Smooth muscle cell (in vitro differentiated cells): Measurements from ENCODE around the gene C9orf85. TPM values are rescaled to one million over a fixed set of nuclear protein-coding genes. Genes with fewer than 3 reads are reported as not detected.

ENCODE experiments used
- DNase-seq: peaks from one replicate; lab custom pipeline; 2025; ENCODE audit not compliant: unreplicated experiment; lab: John Stamatoyannopoulos, UW
- H2AFZ ChIP-seq: fragments of 200-600 bp; sonication (generic); 2 replicates; pipeline ENCODE4 v1.6.0; 2016; ENCODE audit warnings: antibody characterized with exemption, low read depth, mild to moderate bottlenecking
- H3F3A ChIP-seq: fragments of 200-600 bp; sonication (generic); 2 replicates; pipeline ENCODE4 v1.6.0; 2017; ENCODE audit warnings: antibody characterized with exemption, low read depth
- H3K27ac ChIP-seq: fragments of 200-600 bp; sonication (generic); 2 replicates; pipeline ENCODE4 v1.5.1; 2016; ENCODE audit warnings: low read depth, mild to moderate bottlenecking
- H3K27me3 ChIP-seq: fragments of 200-600 bp; sonication (generic); 2 replicates; pipeline ENCODE4 v1.6.1; 2016; ENCODE audit warnings: low read depth, mild to moderate bottlenecking
- H3K36me3 ChIP-seq: fragments of 200-600 bp; sonication (generic); 2 replicates; pipeline ENCODE4 v1.5.1; 2016; ENCODE audit warnings: low read depth
- H3K4me1 ChIP-seq: fragments of 200-600 bp; sonication (generic); 2 replicates; pipeline ENCODE4 v1.5.1; 2016; ENCODE audit warnings: low read depth
- H3K4me2 ChIP-seq: fragments of 200-600 bp; sonication (generic); 2 replicates; pipeline ENCODE4 v1.6.0; 2016; ENCODE audit warnings: mild to moderate bottlenecking
- H3K4me3 ChIP-seq: fragments of 200-600 bp; sonication (generic); 2 replicates; pipeline ENCODE4 v1.5.1; 2016; ENCODE audit warnings: mild to moderate bottlenecking
- H3K79me2 ChIP-seq: fragments of 200-600 bp; sonication (generic); 2 replicates; pipeline ENCODE4 v1.6.0; 2016; ENCODE audit warnings: low read depth, mild to moderate bottlenecking
- H3K9ac ChIP-seq: fragments of 200-600 bp; sonication (generic); 2 replicates; pipeline ENCODE4 v1.6.0; 2016; ENCODE audit warnings: low read depth
- H3K9me3 ChIP-seq: fragments of 200-600 bp; sonication (generic); replicated peaks from 2 replicates; pipeline ENCODE4 v1.5.1; 2016; ENCODE audit warnings: low read depth
- H4K20me1 ChIP-seq: fragments of 200-600 bp; sonication (generic); 2 replicates; pipeline ENCODE4 v1.6.0; 2016; ENCODE audit warnings: low read depth
- WGBS: methylation state at CpG from one replicate; pipeline ENCODE4 v1.1.7; 2016; ENCODE audit warnings: low lambda C conversion rate; 5-methylcytosine and 5-hydroxymethylcytosine counted together
- polyA plus RNA-seq: library from polyadenylated mRNA; unstranded; fragments of >200 nt; fragmentation: Nextera tagmentation; extraction: Ambion mirVana; gene quantifications from 2 replicates; pipeline ENCODE4 v1.2.1, GENCODE V29; 2016
- total RNA-seq: library from RNA; depleted of rRNA; stranded (reverse); fragments of >200 nt; gene quantifications from 2 replicates; pipeline ENCODE4 v1.2.3, GENCODE V29; 2014
- TF ChIP-seq, protein P1 (sequence below): fragments of 200-600 bp; sonication (generic); IDR thresholded peaks from 2 replicates; pipeline ENCODE4 v1.5.1; 2017; ENCODE audit warnings: borderline replicate concordance, mild to moderate bottlenecking, antibody characterized with exemption; ENCODE audit not compliant: insufficient read depth, poor library complexity, severe bottlenecking

The C9orf85 gene
- total and polyA plus RNA-seq, 2 experiments from 2014 or later: 10.2 to 11.8 TPM

DNA sequence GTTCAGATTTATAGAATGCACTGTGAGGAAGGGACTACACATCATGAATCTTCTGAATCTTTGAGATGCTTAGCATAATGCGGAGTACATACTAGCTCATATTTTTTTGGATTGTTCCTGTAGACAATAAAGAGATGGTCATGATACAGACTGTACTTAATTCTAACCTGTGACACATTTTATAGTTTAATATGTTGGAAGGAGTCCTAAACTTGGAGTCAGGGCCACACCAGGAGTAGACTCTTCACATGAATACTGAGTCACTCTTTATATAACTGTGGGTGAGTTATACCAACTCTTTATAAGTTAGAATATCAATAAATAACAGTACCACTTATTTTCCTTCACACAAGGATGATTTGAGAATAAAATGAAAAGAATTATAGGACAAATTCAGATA, 16.9 kb downstream of the C9orf85 start:
- Histone ChIP-seq H4K20me1 (peaks cover 21% of the 10 kb centered on the region), H3K27ac (peak overlapping the region; percentile 92), H3K36me3 (no peaks in the 10 kb centered on the region), H3K9me3 (no peaks in the 10 kb centered on the region), H2AFZ (no peak overlapping the region), H3F3A (peaks cover 17% of the 10 kb centered on the region), H3K9ac (no peak overlapping the region), H3K27me3 (no peaks in the 10 kb centered on the region), H3K4me1 (peaks cover 6% of the 10 kb centered on the region), H3K4me3 (no peak overlapping the region), H3K79me2 (peaks cover 71% of the 10 kb centered on the region), H3K4me2 (no peak overlapping the region)
- TF ChIP-seq, protein P1, sequence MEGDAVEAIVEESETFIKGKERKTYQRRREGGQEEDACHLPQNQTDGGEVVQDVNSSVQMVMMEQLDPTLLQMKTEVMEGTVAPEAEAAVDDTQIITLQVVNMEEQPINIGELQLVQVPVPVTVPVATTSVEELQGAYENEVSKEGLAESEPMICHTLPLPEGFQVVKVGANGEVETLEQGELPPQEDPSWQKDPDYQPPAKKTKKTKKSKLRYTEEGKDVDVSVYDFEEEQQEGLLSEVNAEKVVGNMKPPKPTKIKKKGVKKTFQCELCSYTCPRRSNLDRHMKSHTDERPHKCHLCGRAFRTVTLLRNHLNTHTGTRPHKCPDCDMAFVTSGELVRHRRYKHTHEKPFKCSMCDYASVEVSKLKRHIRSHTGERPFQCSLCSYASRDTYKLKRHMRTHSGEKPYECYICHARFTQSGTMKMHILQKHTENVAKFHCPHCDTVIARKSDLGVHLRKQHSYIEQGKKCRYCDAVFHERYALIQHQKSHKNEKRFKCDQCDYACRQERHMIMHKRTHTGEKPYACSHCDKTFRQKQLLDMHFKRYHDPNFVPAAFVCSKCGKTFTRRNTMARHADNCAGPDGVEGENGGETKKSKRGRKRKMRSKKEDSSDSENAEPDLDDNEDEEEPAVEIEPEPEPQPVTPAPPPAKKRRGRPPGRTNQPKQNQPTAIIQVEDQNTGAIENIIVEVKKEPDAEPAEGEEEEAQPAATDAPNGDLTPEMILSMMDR: no peak
- 100% methylated on average over 1 of the region's 1 CpG for WGBS
- DNase-seq: no peak

DNA sequence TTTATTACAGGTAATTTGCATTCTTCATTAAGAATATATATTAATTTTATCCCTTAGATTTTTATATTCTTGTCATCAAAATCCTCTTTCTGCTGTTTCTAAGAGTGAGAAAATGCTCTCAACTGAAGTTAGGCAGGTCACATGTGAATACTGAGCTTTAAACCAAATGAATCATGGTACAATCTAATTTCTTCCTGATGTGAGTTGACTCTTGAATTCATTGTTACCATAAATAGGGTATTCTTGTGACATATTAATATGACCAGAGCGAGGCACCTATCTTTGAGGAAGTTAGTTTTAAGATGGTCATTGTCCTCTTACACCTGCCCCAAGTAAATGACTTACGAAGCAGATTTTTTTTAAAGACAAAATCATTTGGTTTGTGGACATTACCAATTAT, 17.4 kb downstream of the C9orf85 start:
- peak overlapping the region; percentile 92 for H3K27ac ChIP-seq
- no peaks in the 10 kb centered on the region for H3K9me3 ChIP-seq
- H3K4me3 ChIP-seq: no peak overlapping the region
- H2AFZ ChIP-seq: no peak overlapping the region
- no peak overlapping the region for H3K9ac ChIP-seq
- H3K27me3 ChIP-seq: no peaks in the 10 kb centered on the region
- peak overlapping the region; percentile 22 for H3K4me2 ChIP-seq
- TF ChIP-seq, protein P1: no peak
- H3K79me2 ChIP-seq: peaks cover 71% of the 10 kb centered on the region
- H4K20me1 ChIP-seq: peaks cover 21% of the 10 kb centered on the region
- peaks cover 6% of the 10 kb centered on the region for H3K4me1 ChIP-seq
- WGBS: 80% methylated on average over 2 of the region's 2 CpGs
- no peak for DNase-seq
- no peaks in the 10 kb centered on the region for H3K36me3 ChIP-seq
- H3F3A ChIP-seq: peaks cover 17% of the 10 kb centered on the region

DNA sequence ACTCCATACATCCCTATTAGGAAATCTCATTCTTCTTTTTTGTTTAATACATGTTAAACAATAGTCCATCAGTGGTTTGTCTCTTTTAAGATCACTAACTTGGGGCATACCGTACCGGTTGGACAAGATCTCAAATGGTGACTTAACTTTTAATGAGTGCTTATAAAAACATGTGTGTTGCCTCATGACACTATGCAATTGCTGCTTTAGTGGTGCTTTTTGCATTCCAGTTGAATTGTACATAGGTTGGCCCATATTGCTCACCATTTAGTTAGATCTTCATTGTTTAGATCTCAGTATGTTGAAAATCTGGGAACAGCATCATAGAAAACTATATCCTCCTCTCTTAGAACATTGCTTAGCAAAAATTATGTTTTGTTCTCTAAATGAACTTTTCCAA, 17.8 kb downstream of the C9orf85 start:
- TF ChIP-seq, protein P1: no peak
- no peak for DNase-seq
- Histone ChIP-seq H3F3A (peaks cover 17% of the 10 kb centered on the region), H3K27ac (peak overlapping the region; percentile 92), H3K9ac (peak overlapping the region; percentile 49), H3K4me2 (peak overlapping the region; percentile 67), H3K9me3 (no peaks in the 10 kb centered on the region), H3K79me2 (peaks cover 68% of the 10 kb centered on the region), H3K4me3 (no peak overlapping the region), H3K27me3 (no peaks in the 10 kb centered on the region), H3K4me1 (peaks cover 6% of the 10 kb centered on the region), H3K36me3 (no peaks in the 10 kb centered on the region), H4K20me1 (peaks cover 21% of the 10 kb centered on the region), H2AFZ (no peak overlapping the region)
- WGBS: 30% methylated on average over 2 of the region's 2 CpGs

DNA sequence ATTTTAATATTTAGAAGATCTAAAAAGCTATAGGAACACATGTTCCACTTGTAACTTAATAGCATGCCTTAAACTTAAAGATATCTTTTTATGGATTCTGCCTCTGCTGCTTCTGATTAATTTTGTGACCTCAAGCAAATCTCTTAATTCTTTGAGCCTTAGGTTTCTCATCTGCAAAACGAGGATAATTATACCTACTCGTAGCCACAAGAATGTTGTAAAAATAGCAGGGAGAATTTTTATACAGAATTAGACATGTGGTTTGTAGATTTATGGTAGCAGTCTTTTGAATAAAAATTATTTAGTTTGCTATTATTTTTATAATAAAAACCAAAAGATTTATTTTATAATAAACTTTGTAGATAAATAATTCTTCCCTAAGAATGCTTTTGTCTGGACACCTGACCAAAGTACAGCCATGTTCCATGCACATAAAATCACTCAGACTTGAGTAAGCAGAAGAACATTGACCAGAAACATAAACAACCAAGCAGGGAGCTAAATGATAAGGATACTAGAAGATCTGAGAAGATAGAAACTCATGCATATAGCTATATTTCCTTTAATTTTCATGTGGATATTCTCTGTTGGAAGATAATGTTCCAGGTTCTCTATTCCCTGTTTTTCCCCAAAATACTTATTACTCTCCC, 18.5 kb downstream of the C9orf85 start:
- TF ChIP-seq, protein P1: no peak
- H3K27ac ChIP-seq: peak overlapping the region; percentile 92
- peaks cover 21% of the 10 kb centered on the region for H4K20me1 ChIP-seq
- H3K4me1 ChIP-seq: peaks cover 6% of the 10 kb centered on the region
- DNase-seq: no peak
- H3K9me3 ChIP-seq: no peaks in the 10 kb centered on the region
- H3K79me2 ChIP-seq: peaks cover 68% of the 10 kb centered on the region
- H3K4me3 ChIP-seq: no peak overlapping the region
- peak overlapping the region; percentile 67 for H3K4me2 ChIP-seq
- WGBS: 5% methylated on average over 2 of the region's 2 CpGs
- H3F3A ChIP-seq: peaks cover 17% of the 10 kb centered on the region
- no peaks in the 10 kb centered on the region for H3K27me3 ChIP-seq
- H3K36me3 ChIP-seq: no peaks in the 10 kb centered on the region
- H2AFZ ChIP-seq: no peak overlapping the region
- peak overlapping the region; percentile 49 for H3K9ac ChIP-seq
